C4-2B (cell line): ENCODE results near the gene PSEN1.

Experiments
- CTCF ChIP-seq: fragments of 450-650 bp; conservative IDR thresholded peaks from 2 replicates; pipeline ENCODE4 v1.5.1; 2017; ENCODE audit warnings: mild to moderate bottlenecking
- ZFX ChIP-seq: fragments of 450-650 bp; IDR thresholded peaks from 2 replicates; pipeline ENCODE4 v1.6.1; 2017

GRCh38 chr14:73140811-73141323, 4.6 kb downstream of the PSEN1 start:
- no peak for TF ChIP-seq CTCF
- no peak for TF ChIP-seq ZFX
